B cell (primary cell): ENCODE results near the gene CD300H. TPM values are rescaled to one million over a fixed set of nuclear protein-coding genes. Genes with fewer than 3 reads are reported as not detected.
A peak's percentile ranks its signal among the peaks of the same experiment; 100 is the strongest.

Experiments used
- ATAC-seq: fragments of 200-7000 bp; cut with Tn5 transposase; one replicate; pipeline ENCODE4 v1.10.0; 2021; ENCODE audit warnings: low read depth, mild to moderate bottlenecking, moderate number of reproducible peaks, moderate library complexity
- CTCF ChIA-PET: fragments of 350-600 bp; sonication (Branson Sonifier 250); formaldehyde crosslinking; loops from one replicate; lab custom pipeline; 2021; ENCODE audit warnings: antibody characterized with exemption, inconsistent platforms; lab: Charles Lee
- POLR2A ChIA-PET: fragments of 350-600 bp; sonication (Branson Sonifier 250); formaldehyde crosslinking; loops from one replicate; lab custom pipeline; 2021; ENCODE audit warnings: antibody characterized with exemption; lab: Charles Lee
- DNase-seq: peaks from one replicate; pipeline ENCODE4 v3.0.0; 2013
- H2AFZ ChIP-seq: 2 replicates; pipeline ENCODE4 v1.6.1; 2012; ENCODE audit warnings: mild to moderate bottlenecking, low read depth, low read length; ENCODE audit not compliant: insufficient read depth, poor library complexity, severe bottlenecking
- H3K27ac ChIP-seq, 2 donors: 1 replicate in 1 of 2; 2 replicates in 1 of 2; pipeline ENCODE4 v1.5.1; 2012 to 2013; ENCODE audit warnings: low read length in 2 of 2, mild to moderate bottlenecking in 2 of 2, moderate library complexity in 1 of 2
- H3K27me3 ChIP-seq, 4 experiments: fragments of 200-600 bp in 1 of 4; sonication (generic) in 1 of 4; replicated peaks in 1 of 4; 1 replicate in 2 of 4; 2 replicates in 2 of 4; pipeline versions ENCODE4 v1.6.1 to v1.7.0; 2013 to 2016; ENCODE audit warnings: low read length in 3 of 4, mild to moderate bottlenecking in 2 of 4, mixed read lengths in 1 of 4, moderate library complexity in 1 of 4; ENCODE audit not compliant: insufficient read depth in 4 of 4, control insufficient read depth in 3 of 4; ENCODE audit errors: control extremely low read depth in 1 of 4
- H3K36me3 ChIP-seq, 2 experiments: replicated peaks in 1 of 2; 1 replicate in 1 of 2; 2 replicates in 1 of 2; pipeline versions ENCODE4 v1.6.1 to v1.7.1; 2013; ENCODE audit warnings: low read length in 1 of 2; ENCODE audit not compliant: insufficient read depth in 2 of 2, control insufficient read depth in 1 of 2; ENCODE audit errors: control extremely low read depth in 1 of 2, extremely low read depth in 1 of 2
- H3K4me1 ChIP-seq, 2 donors: fragments of 200-600 bp in 1 of 2; sonication (generic) in 1 of 2; 1 replicate in 1 of 2; 2 replicates in 1 of 2; pipeline versions ENCODE4 v1.5.1 to v1.6.1; 2013 to 2017; ENCODE audit warnings: low read length in 2 of 2; ENCODE audit not compliant: control insufficient read depth in 2 of 2, insufficient read depth in 2 of 2
- H3K4me2 ChIP-seq: replicated peaks from 2 replicates; pipeline ENCODE3; 2012; ENCODE audit warnings: mild to moderate bottlenecking, low read depth, low read length; ENCODE audit not compliant: poor library complexity, severe bottlenecking
- H3K4me3 ChIP-seq, 5 experiments: fragments of 200-600 bp in 1 of 5; sonication (generic) in 1 of 5; 1 replicate in 3 of 5; 2 replicates in 2 of 5; pipeline versions ENCODE4 v1.5.1 to v1.7.0; 2011 to 2016; ENCODE audit warnings: low read length in 4 of 5, mild to moderate bottlenecking in 4 of 5, low read depth in 2 of 5, control low read depth in 1 of 5, moderate library complexity in 1 of 5; ENCODE audit not compliant: insufficient read depth in 1 of 5; ENCODE audit errors: control extremely low read depth in 1 of 5, extremely low read depth in 1 of 5
- H3K79me2 ChIP-seq: fragments of 200-600 bp; sonication (generic); one replicate; pipeline ENCODE4 v1.6.0; 2016; ENCODE audit warnings: low read length; ENCODE audit not compliant: control insufficient read depth, insufficient read depth
- H3K9ac ChIP-seq: fragments of 200-600 bp; sonication (generic); 2 replicates; pipeline ENCODE4 v1.6.1; 2017; ENCODE audit warnings: mild to moderate bottlenecking, low read length, moderate library complexity
- H3K9me3 ChIP-seq, 3 donors: one replicate each; pipeline versions ENCODE4 v1.6.1 to v1.7.1; 2013; ENCODE audit warnings: low read length in 2 of 3; ENCODE audit not compliant: control insufficient read depth in 2 of 3, insufficient read depth in 1 of 3; ENCODE audit errors: control extremely low read depth in 1 of 3
- H4K20me1 ChIP-seq: 2 replicates; pipeline ENCODE4 v1.6.0; 2012; ENCODE audit warnings: mild to moderate bottlenecking, low read length; ENCODE audit not compliant: insufficient read depth, control insufficient read depth, poor library complexity, severe bottlenecking
- H3K27ac Mint-ChIP-seq: one replicate; pipeline ENCODE4 v1.8.0; 2021; ENCODE audit warnings: mixed read lengths
- H3K27me3 Mint-ChIP-seq: one replicate; pipeline ENCODE4 v1.8.0; 2021; ENCODE audit warnings: mixed read lengths
- H3K4me1 Mint-ChIP-seq: one replicate; pipeline ENCODE4 v1.8.0; 2021; ENCODE audit warnings: mixed read lengths
- H3K4me3 Mint-ChIP-seq: one replicate; pipeline ENCODE4 v1.8.0; 2021; ENCODE audit warnings: mixed read lengths
- H3K9me3 Mint-ChIP-seq: one replicate; pipeline ENCODE4 v1.8.0; 2022; ENCODE audit warnings: mixed read lengths; ENCODE audit not compliant: insufficient read depth
- EZH2 ChIP-seq: IDR thresholded peaks from 2 replicates; pipeline ENCODE4 v1.6.1; 2012; ENCODE audit warnings: borderline replicate concordance, low read depth, mild to moderate bottlenecking, moderate library complexity, low read length; ENCODE audit not compliant: insufficient read depth, poor library complexity, severe bottlenecking
- WGBS: methylation state at CpG from one replicate; pipeline ENCODE4 v1.1.5; 2013; ENCODE audit warnings: missing lambda C conversion rate; ENCODE audit not compliant: insufficient coverage; 5-methylcytosine and 5-hydroxymethylcytosine counted together
- intact Hi-C: fragments of 100-400 bp; cut with micrococcal nuclease; formaldehyde crosslinking; loops from one replicate; pipeline ENCODE4 v1.10.0; 2022
- polyA plus RNA-seq: library from polyadenylated mRNA; depleted of rRNA; stranded (reverse); fragments of >200 nt; gene quantifications from 2 replicates; pipeline ENCODE4 v1.2.3, GENCODE V29; 2012
- total RNA-seq, 2 donors: library from RNA; stranded (reverse); fragments of 120-200 nt in 1 of 2; gene quantifications; 1 replicate in 1 of 2; 2 replicates in 1 of 2; pipeline versions ENCODE4 v1.2.3 to v1.2.4, GENCODE V29; 2013 to 2022
- TF ChIP-seq, protein P1 (sequence below): fragments of 200-600 bp; IDR thresholded peaks from one replicate; pipeline ENCODE4 v1.8.0; 2022; ENCODE audit warnings: antibody characterized with exemption, mild to moderate bottlenecking

Gene CD300H
- total and polyA plus RNA-seq, 2 donors (not counting 1 experiment from before 2014, with no cell fraction given): 0.58 TPM; not detected in 1

DNA sequence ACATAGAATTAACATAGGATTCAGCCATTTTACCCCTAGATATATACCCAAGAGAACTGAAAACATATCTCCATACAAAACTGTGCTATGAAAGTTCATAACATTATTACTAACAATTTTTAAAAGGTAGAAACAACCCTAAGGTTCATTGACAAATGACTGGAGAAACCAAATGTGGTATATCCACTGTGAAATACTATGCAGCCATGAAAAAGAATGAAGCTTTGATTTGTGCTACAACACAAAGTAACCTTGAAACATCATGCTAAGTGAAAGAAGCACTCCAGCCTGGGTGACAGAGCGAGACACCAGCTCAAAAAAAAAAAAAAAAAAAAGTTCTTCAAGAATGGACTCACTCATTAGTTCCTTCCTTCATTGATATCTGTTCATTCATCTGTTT lies 24.2 kb upstream of the CD300H start:
- TF ChIP-seq, protein P1, sequence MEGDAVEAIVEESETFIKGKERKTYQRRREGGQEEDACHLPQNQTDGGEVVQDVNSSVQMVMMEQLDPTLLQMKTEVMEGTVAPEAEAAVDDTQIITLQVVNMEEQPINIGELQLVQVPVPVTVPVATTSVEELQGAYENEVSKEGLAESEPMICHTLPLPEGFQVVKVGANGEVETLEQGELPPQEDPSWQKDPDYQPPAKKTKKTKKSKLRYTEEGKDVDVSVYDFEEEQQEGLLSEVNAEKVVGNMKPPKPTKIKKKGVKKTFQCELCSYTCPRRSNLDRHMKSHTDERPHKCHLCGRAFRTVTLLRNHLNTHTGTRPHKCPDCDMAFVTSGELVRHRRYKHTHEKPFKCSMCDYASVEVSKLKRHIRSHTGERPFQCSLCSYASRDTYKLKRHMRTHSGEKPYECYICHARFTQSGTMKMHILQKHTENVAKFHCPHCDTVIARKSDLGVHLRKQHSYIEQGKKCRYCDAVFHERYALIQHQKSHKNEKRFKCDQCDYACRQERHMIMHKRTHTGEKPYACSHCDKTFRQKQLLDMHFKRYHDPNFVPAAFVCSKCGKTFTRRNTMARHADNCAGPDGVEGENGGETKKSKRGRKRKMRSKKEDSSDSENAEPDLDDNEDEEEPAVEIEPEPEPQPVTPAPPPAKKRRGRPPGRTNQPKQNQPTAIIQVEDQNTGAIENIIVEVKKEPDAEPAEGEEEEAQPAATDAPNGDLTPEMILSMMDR: no peak
- no peak for TF ChIP-seq EZH2
- H3K79me2 ChIP-seq: no peaks in the 10 kb centered on the region
- peaks cover 0 to 6% (median 2%) of the 10 kb centered on the region in 3 donors for H3K9me3 ChIP-seq
- no peaks in the 10 kb centered on the region for H3K36me3 ChIP-seq
- DNase-seq (no peak), ATAC-seq (no peak)
- no peak overlapping the region for H3K4me3 ChIP-seq
- H3K27me3 ChIP-seq: peaks cover 0 to 11% (median 0%) of the 10 kb centered on the region in 4 experiments
- Mint-ChIP-seq H3K27me3 (peaks cover 24% of the 10 kb centered on the region), H3K4me3 (no peak overlapping the region), H3K27ac (no peak overlapping the region), H3K4me1 (peaks cover 14% of the 10 kb centered on the region), H3K9me3 (no peaks in the 10 kb centered on the region)
- ChIA-PET POLR2A (interaction anchor here (0.7 kb wide), 1 partner anchor 30 kb away, joined by 7 read pairs; no protein-coding TSS in a partner anchor), CTCF (interaction anchor here (0.7 to 1.3 kb wide), 2 partner anchors 66 to 199 kb away, joined by 3 read pairs; no protein-coding TSS in a partner anchor)
- H3K9ac ChIP-seq: no peak overlapping the region
- no CpG with 5 or more reads among the region's 1 CpG for WGBS
- no peak overlapping the region for H3K27ac ChIP-seq
- peaks cover 10 to 11% of the 10 kb centered on the region in 2 donors for H3K4me1 ChIP-seq
- intact Hi-C loops: no loop called here
- no peaks in the 10 kb centered on the region for H4K20me1 ChIP-seq
- H3K4me2 ChIP-seq: peak overlapping the region; percentile 55
- H2AFZ ChIP-seq: no peak overlapping the region

DNA sequence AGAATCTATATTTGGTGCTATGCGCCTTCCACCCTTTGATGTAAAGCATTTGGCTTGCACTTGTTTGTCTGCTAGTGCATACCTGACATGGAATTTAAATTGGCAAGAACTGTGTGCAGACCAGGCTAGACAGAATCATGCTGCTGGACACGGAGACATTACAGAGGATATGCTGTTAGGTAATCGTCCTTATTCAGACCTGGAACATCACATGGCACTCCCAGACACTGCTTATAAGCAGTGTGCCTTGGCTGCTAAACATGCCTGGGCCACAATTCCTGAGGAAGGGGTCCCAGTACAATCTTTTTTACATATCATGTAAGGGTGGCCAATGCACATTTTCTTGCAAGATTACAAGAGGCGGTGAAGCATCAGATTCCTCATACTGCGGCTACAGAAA lies 18.4 kb upstream of the CD300H start:
- no peaks in the 10 kb centered on the region for H3K4me1 ChIP-seq
- Mint-ChIP-seq H3K27ac (no peak overlapping the region), H3K4me3 (no peak overlapping the region), H3K27me3 (peaks cover 34% of the 10 kb centered on the region), H3K9me3 (no peaks in the 10 kb centered on the region), H3K4me1 (no peaks in the 10 kb centered on the region)
- TF ChIP-seq EZH2: no peak
- TF ChIP-seq, protein P1: no peak
- no peaks in the 10 kb centered on the region for H3K36me3 ChIP-seq
- H4K20me1 ChIP-seq: no peaks in the 10 kb centered on the region
- ChIA-PET POLR2A (no interaction called here), CTCF (no interaction called here)
- ATAC-seq (no peak), DNase-seq (no peak)
- H3K27ac ChIP-seq: no peak overlapping the region
- intact Hi-C loops: no loop called here
- H3K4me3 ChIP-seq: no peak overlapping the region
- no peak overlapping the region for H3K9ac ChIP-seq
- H3K27me3 ChIP-seq: peaks cover 0 to 11% (median 0%) of the 10 kb centered on the region in 4 experiments
- no peak overlapping the region for H3K4me2 ChIP-seq
- no peak overlapping the region for H2AFZ ChIP-seq
- 100% methylated on average over 2 of the region's 5 CpGs for WGBS
- H3K9me3 ChIP-seq: peaks cover 0 to 11% (median 4%) of the 10 kb centered on the region in 3 donors
- H3K79me2 ChIP-seq: no peaks in the 10 kb centered on the region
